Measurements from ENCODE around the gene PDZRN4.

- no peak for TF ChIP-seq CTCF (IDR thresholded peaks at IDR 0.05)
- TF ChIP-seq POLR2A (IDR thresholded peaks at IDR 0.05): no peak
These were observed 40.1 kb downstream of the PDZRN4 start for GRCh38 chr12:41228066-41228820.
